ENCODE results near the gene TCF12.
A peak's percentile ranks its signal among the peaks of the same experiment; 100 is the strongest.

The TCF12 gene

DNA sequence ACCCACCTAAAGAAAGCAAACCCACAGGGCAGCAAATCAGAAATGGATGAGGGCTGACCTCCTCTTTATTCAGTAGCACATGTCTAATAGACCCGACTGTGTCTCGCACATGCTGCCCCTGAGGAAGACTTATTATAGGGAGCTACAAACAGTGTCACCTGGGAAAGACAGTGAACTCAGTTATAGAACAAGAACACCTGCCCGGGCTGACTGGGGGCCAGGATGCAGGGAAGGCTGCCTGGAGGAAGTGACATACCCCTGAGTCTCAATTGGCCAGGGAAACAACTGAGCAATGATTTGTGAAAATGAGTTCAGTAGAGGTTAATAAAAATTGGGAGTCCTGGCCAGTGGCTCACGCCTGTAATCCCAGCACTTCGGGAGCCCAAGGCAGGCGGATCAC, 379.2 kb downstream of the TCF12 start:
- no peak for DNase-seq (ENCODE audit: low read depth)

DNA sequence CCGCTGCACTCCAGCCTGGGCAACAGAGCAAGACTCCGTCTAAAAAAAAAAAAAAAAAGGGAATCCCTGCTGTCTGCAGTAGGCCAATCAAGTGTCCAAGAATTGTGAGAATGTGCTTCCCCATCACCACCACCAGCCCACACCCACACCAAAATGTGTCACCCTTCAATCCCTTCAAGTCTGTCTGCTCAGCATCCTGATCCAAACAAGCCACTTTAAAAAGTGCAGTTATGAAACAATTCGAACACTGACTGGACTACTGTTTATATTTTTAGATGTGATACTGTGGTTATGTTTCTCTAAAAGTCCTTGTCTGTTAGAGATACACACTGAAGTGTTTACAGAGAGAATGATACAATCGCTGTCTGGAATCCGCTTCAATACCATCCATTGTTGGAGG, 379.8 kb downstream of the TCF12 start:
- no peak for DNase-seq (ENCODE audit: low read depth)

DNA sequence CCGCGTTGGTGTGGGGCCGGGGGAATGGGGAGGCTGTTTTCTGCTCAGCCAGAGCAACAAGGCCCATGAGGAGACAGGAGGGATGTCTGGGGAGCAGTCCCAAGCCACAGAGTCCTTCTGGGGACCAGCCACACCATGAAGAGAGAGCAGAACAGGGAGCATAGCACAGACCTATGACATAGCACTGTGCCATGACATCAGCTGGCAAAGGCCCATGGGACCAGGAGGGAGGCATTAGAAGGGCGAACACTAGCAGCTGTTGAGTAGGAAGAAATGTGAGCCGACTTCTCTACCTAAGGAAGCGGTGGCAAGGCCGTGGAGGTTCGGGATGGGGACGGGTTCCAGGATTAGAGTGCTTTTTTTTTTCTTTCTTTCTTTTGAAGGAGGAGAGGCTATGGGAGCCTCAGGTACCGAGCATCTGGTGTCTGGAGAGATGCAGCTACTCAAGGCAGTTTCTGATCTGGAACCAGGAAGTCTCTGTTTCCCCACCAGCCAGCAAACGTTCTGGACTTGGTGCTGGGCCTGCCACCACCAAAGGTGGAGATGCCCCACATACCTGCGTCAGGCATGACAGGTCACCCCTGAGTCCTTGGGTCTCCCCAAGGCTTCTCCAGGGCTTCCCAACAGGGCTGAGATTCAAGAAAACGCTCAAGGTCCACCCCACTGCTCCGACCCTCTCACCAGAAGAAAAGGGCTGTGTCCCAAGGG, 380.6 kb downstream of the TCF12 start:
- no peak for DNase-seq (ENCODE audit: low read depth)

DNA sequence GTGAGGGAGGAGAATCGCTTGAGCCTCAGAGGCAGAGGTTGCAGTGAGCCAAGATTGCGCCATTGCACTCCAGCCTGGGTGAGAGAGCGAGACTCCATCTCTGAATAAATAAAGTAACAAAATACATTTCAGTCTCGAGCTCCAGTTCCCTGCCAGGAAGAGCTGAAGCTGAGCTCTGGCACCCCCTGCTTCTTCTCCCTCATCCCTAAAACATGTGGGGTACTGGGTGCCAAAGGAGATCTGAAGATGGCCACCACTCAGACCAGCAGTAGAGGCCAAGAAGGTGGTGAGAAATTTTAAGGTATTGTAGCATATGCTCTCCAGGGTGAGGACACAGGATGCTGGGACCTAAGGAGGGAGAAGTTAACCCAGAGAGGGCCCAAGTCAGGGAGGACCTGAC, 382.9 kb downstream of the TCF12 start:
- DNase-seq (ENCODE audit: low read depth), result no peak

DNA sequence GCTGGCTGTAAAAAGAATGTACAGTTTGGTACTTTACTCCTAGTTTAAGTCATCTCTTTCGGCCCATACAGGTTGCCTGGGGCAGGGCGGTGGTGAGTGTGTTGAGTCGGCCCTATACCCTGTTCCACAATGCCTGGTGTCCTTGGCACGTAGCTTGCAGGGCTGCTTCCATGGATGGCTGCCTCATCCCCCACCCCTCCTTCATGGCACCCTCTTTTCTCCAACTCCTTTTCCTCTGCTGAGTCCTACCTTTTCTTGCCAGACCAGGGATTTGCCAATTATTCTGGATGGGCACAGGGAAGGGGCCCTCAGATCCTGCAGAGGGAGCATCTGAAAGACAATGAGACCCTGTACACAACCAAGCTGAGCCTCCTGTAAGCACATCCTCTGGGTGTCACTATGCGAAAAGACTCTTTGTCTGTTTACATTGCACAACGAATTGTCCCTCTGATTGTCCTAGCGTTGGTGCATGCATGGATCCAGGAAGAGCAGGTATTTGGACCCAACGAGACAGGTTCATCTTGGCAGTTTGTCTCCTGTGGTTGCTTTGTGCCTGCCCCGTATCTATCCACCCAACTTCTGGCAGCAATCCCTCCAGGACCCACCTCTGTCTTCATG, 384.3 kb downstream of the TCF12 start:
- no peak for DNase-seq (ENCODE audit: low read depth)

DNA sequence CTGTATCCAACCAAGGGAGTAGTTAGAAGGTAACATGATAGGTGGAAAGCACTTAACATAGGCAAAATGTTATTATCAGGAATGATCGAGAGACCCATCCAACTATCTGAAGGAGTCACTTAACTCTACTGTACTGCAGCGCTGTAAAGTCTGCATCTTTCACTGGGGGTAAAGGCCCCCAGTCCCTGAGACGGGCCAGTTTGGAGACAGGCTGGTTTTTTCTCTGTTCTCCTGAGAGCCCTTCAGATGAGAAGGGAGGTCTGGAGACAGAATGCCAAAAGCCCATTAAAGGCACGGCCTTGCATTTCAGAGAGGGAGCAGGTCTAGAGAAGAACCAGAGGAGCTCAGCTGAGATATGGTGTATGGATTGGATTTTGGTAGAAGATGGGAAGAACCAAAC, 386.6 kb downstream of the TCF12 start:
- DNase-seq (ENCODE audit: low read depth), result no peak

DNA sequence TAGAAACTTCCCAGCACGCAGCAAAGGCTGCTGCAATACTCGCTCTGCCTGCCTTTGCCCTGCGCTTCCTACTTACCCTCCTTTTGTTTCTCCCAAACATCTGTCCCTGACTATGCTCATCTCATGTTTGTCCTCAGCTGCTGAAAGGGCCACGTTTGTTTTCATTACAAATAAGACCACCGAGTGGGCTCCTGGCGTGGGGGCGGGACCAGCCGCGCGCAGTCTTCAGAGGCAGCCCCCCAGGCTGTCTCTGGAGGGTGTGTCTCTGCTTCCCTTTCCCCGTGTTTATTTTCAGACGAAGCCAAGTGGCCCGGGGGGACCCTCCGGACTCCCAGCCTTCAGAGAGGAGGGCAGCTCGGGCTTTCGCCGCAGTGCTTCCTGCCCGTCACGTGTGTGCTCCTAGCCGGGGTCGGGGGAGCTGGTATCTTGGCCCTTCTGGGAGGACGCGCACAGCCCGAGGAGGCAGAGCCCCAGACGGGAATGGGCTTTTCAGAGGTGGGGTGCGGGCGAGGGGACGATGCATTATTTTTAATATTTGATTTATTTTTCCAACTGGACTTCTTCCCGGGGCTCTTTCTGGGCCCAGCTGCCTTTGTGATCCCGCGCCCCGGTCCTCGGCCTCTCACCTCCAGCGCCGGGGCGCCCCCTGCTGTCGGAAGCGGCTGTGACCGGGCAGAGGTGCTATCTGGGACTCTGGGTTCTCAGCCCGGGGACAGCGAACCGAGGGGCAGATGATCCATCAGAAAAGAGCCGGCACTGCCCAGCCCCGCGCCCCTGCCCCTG, 387.9 kb downstream of the TCF12 start:
- DNase-seq (ENCODE audit: low read depth), result peak; percentile 71

DNA sequence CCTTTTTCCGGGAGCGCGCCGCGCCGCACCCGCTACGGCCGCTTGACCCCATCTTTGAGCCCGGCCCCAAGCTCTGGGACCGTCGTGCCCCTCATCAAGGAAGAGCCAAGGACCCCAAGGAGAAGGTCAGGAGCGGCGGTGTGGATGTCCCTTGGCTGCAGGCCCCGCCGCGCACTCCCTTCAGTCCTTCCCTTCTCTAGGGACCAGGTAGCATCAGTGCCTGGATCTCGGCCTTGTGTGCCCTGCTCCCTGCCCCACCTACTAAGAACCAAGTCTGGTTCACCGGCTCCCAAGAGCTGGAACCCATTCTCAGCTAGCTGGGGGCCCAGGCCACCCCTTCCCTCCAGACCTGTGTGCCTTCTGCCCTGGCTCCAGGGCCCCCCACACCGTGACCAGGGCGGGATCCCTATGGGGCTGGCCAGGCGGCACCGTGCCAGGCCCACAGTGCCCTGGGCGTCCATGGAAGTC, 388.5 kb downstream of the TCF12 start:
- DNase-seq (ENCODE audit: low read depth), result no peak

DNA sequence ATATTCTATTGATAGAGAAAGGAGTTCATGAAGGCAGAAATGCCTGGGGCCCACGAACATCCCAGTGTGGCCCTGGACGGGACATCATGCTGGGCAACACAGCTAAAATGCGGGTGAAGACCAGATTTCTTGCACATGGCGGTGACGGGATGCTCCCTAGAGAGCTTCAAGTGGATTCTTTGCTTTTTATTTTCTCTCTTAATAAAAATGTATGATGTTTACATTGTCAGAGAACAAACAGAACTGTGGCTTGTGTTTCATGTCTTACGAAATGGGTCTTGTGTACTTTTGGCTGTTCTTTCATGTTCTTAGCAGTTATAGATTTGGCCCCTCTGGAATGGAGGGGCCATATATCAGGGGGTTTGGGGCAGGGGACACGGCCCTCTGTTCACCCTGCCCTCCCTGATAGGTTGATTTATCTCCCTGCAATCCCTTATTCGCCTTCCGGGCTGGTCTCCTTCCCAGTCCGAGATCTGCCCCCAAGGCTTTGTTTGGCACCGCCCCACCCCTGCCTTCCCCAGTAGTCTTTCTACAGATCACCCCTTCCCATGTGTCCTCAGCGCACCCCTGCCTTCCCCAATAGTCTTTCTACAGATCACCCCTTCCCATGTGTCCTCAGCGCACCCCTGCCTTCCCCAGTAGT, 389.2 kb downstream of the TCF12 start:
- no peak for DNase-seq (ENCODE audit: low read depth)

DNA sequence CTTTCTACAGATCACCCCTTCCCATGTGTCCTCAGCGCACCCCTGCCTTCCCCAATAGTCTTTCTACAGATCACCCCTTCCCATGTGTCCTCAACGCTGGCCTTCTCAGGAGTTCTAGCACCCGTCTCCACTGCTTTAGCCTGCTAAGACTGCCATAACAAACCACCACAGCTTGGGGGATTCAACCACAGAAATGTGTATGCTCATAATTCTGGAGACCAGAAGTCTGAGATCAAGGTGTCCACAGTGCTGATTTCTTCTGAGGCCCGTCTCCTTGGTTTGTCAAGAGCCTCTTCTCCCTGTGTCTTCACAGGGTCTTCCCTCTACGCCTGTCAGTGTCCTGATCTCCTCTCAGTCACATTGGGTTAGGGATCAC, 389.7 kb downstream of the TCF12 start:
- no peak for DNase-seq (ENCODE audit: low read depth)

DNA sequence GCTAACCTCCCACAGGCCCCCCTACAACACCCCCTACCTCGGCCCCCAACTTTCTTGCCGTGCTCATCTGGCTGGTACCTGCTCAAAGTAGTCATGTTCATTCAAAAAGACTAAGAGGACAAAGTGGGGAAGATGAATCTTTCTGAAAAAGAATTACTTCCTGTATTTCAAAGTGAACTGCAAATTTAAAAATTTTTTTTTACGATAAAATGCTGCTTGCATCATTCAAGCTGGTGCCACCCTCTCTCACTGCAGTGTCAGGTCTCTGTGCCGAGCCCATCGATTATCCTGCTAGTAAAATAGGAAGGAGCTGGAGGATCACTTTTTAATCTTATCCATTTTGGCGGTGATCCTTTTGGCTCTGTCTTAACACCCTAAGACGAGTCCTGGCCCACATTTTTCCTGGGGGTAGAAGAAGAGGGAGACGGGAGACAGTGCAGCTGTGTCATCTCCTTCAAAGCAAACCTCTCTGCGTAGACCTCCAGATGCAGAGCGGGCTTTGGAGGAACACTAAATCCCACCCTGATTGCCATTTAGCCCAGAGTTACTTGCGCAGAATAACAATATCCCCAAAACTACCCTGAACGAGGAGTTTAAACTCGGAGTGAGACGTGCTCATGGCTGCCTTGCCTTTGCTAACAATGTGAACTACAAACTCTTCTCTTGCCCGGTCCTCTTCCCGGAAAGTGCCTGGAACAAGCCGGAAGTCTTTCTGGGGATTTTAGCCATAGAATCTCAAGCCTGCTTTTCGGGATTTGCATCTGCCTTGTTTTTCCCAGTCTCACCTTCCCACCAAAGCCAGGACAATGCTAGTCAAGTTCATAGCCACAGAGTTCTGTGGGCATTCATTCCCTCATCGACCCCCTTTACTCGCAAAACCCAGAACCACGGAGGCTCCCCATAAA, 391.7 kb downstream of the TCF12 start:
- no peak for DNase-seq (ENCODE audit: low read depth)

DNA sequence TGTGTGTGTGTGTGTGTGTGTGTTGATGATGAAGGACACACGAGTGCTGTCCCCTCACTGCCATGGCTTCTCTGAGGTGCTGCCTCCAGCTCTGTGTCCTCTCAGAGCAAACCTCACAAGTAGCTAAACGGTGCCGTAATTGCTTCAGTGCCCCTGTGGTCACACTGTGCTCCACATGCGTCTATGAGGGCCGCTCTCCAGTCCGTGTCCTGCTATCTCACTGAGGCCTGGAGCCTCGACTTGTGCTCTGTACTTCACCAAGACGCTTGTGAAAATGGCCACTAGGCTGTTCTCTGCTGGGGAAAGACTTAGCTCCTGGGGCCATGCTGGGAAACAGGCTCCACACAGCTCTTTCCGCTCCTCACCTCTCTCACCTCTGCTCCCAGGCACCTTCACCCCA, 392.4 kb downstream of the TCF12 start:
- no peak for DNase-seq (ENCODE audit: low read depth)

DNA sequence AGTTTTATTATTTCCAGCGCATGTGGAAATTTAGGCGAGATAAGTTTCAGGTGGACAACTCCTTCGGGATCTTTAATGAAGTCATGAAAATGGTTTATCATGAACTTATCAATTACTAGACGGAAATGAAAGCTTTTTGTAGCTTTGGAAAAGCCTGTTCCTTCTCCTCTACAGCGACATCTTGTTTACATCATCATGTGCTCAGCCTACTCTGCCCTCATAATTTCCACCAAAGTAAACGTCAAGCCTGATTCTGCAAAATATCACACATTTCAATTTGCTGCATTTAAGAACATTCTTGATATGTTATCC, 393.5 kb downstream of the TCF12 start:
- DNase-seq (ENCODE audit: low read depth), result no peak

DNA sequence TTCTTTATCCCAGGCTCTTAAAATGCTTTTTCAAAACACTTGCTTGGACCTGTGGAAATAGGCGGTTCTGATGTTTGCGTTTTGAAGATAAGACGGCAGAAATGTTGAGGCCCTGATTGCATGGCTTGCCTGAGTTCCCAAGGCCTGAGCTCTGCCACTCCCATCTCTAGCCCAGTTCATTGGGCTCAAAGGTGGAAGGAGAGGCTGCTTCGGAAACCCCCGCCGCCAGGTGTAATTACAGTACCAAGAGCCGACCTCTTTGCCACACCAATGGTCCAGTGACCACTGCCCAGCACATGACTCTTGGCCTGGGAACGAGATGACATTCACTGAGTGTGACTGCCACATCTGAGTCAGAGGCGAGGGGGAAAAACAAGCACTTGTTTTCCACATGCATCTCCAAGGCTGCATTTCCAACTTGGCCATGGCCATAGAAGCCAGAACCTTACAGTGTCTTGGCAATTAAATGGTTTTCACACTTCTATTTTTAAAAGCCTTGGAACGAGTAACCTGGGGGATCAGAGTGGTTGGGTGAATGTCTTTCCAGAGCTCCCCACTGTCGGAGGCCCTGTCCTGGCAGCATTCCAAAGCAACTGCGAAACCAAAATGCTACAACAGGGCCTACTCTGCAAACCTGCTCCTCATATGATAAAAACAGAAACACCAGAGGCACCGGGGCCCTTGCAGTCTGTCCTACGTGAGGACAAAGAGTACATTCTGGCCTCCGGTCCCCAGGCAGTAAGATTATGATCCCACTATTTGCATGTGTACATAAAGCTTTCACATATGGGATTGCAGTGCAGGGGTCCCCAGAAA, 394.1 kb downstream of the TCF12 start:
- no peak for DNase-seq (ENCODE audit: low read depth)

DNA sequence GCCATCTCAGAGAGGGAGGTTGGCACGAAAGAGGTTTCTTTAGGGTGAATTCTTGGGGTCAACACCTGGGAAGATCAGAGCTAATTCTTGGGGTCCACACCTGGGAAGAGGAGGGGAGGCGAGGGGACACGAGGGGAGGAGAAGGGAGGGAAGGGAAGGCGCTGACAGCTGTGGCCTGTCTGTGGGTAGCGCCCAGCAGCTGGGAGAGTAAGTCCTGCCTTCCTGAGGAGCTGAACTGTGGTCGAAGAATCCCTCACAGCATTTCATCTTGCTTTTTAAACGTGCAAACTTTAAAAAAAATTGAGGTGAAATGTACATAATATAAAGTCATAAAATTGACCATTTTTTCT, 394.7 kb downstream of the TCF12 start:
- DNase-seq (ENCODE audit: low read depth), result no peak

DNA sequence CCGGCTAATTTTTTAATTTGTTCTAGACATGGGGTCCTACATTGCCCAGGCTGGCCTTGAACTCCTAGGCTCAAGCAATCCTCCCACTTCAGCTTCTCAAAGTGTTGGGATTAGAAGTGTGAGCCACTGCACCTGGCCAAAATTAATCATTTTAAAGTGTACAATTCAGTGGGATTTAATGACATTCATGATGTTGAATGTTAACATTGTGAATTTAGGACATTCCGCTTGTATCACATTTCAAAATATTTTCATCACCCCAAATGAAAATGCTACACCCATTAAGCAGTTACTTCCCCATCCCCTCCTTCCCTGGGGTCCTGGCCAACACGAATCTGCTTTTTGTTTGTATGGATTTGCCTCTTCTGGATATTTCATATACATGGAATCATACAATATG, 395.8 kb downstream of the TCF12 start:
- no peak for DNase-seq (ENCODE audit: low read depth)

DNA sequence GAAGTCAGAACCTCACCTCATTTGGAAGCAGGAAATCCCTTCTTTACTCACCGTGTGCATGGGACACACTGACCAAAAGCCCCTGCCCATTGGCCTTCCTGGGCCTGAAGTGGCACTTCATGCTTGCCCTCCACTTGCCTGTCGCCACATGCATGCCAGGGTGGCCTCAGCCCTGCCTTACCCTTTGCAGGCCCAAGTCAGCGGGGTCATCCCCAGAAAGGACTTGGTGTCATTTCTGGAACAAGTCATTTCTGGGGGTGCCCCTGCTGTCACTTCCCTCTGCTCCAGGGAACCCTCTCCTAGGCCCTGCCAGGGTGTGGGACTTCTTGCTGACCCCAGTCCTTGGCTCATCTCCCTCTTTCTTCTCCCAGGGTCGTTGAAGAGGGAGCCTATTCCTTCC, 398.0 kb downstream of the TCF12 start:
- no peak for DNase-seq (ENCODE audit: low read depth)

DNA sequence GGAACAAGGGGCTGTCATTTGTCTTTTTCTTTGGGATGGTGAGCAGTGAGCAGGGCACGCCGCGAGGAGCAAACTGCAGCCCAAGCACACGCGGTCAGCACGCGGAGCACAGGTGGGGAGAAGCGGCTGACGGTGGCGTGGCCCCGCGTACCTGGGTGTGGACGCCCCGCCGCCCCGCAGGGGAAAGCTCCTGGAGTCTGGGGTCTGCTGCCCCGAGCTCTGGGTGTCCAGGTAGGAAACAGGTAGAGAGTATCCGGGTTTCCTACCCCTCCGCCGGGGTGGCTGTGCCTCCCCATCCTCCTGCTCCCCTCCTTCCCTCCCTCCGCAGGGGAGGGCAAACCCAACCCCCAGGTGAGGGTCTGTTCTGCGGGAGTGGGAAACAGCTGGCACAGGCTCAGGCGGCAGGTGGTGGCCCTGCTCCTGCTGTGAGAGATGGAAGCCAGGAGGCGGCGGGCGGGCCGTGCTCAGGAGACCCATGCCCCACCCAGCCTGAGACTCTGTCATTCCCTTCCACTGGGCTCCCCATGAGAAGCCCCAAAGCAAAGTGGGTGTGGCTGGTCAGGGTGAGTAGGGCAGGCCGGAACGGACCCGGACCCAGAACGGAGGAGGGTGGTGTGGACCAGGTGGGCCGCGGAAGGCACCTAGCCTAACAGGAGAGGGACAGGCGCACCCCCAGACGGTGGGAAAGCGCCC, 400.9 kb downstream of the TCF12 start:
- DNase-seq (ENCODE audit: low read depth), result no peak

DNA sequence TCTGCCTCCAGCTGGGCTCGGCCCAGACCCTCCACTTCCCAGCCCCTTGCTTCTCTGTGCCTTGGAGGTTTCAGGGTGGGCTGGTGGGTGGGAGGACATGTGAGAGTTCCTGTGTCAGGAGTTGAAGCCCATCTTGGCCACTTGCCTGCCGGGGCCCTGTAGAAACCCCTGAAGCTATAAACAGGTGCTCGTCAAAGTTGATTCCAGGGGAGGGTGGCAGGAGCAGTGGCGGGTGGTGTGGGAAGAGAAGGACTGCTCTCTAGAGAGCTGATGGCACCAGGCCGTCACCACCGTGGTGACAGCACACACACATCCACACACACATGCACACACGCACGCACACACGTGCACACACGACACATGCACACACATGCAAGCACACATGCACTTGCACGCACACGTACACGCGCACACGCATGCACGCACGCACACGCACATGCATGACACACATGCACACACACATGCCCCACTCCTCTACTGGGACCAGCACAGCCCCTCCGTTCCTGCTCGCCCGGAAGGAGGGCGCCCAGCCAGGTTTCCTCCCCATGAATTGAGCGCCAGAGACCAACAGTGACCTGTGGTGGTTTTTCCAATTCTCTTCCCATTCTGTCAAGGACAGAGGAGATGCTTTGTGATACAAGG, 401.6 kb downstream of the TCF12 start:
- no peak for DNase-seq (ENCODE audit: low read depth)

DNA sequence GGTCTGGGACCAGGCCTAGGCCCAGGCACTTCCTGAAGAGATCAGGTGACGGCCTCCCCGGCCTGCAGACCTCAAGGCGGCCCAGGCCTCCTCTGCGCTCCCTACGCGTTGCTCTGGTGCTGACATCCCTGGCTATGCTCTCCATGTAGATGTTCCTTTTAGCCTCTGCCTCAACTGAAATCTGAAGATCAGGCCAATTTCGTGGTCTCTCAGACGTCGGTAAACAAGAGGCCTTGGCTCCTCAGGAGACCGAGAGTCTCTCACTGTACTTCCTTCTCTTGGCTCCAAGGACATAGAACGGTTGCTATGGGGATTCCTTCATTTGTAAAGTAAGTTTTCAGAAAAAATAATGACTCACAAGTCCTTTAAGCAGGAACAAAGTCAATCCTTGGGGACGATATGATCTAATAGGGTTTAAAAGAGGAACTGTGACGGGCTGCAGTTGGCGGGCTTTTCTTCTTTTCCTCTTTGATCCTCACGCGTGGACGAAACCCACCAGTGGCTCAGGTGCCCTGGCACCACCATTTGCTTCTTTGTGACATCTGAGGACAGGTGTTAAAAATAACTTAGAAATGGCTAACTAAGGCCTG, 402.3 kb downstream of the TCF12 start:
- no peak for DNase-seq (ENCODE audit: low read depth)
